Heart left ventricle (tissue), 13 donors: ENCODE results near the gene GSG1L2.

ENCODE experiments used
- POLR2A ChIP-seq, 2 donors: fragments of 450-650 bp; IDR thresholded peaks; one replicate each; pipeline ENCODE4 v1.6.1; 2017; ENCODE audit warnings: antibody characterized with exemption in 2 of 2, mild to moderate bottlenecking in 2 of 2, moderate library complexity in 2 of 2
- TF ChIP-seq, protein P1 (sequence below), 12 donors: fragments of 200-600 bp; sonication (generic) in 4 of 12; IDR thresholded peaks; one replicate each; pipeline versions ENCODE4 v1.5.0 to v1.8.0; 2018 to 2022; ENCODE audit warnings: antibody characterized with exemption in 12 of 12, mild to moderate bottlenecking in 5 of 12
- donor health status: ischemic (EF 13 %, LVEDD 7.1; RV severe dilation, severe dysfunction).
- donor health status: DM: no; HTN: yes; CAD: no.
- donor health status: DM: no; HTN: no; CAD: no.
- donor health status: ischemic (EF 25% LVEDD 6.9; RV normal size, moderate dysfunction).
- donor health status: ischemic (EF 25% LVEDD 5.7; RV mildly dilated, moderate dysfunction).
- donor health status: ischemic (EF 35%, LVEDD 5.7; RV mildly dilated, moderate dysfunction).
- donor health status: nonischemic (EF 11% LVEDD 7.7; RV severe dilation, severe dysfunction).
- donor health status: DM: yes; HTN: yes; CAD: no.
- donor health status: PGD.
- donor health status: ischemic (EF 29% LVEDD 5.4; RV normal size, mild dysfunction).
- donor health status: nonischemic (EF 23%, LVEDD 6.1; RV moderate dilation, normal function).

DNA sequence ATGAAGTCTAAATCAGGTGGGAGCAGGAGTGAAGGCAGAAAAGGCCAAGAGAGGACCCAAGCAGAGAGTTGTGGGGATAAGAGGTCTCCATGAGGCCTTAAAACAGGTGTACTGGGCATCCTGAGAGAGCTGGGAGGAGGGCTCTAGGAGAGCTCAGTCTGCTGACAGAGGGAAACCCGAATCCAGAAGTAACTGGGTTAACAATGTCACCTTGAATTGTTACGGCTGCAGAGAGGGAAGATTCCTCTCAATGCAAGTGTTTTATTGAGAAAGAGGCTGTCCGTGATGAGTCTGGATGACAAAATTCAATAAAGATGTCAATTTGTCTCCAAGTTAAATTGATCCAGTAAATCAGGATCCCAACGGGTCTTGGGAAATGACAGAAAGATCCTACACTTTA, 38.8 kb downstream of the GSG1L2 start:
- TF ChIP-seq, protein P1, sequence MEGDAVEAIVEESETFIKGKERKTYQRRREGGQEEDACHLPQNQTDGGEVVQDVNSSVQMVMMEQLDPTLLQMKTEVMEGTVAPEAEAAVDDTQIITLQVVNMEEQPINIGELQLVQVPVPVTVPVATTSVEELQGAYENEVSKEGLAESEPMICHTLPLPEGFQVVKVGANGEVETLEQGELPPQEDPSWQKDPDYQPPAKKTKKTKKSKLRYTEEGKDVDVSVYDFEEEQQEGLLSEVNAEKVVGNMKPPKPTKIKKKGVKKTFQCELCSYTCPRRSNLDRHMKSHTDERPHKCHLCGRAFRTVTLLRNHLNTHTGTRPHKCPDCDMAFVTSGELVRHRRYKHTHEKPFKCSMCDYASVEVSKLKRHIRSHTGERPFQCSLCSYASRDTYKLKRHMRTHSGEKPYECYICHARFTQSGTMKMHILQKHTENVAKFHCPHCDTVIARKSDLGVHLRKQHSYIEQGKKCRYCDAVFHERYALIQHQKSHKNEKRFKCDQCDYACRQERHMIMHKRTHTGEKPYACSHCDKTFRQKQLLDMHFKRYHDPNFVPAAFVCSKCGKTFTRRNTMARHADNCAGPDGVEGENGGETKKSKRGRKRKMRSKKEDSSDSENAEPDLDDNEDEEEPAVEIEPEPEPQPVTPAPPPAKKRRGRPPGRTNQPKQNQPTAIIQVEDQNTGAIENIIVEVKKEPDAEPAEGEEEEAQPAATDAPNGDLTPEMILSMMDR (IDR thresholded peaks at IDR 0.05) = no peak
- no peak for TF ChIP-seq POLR2A (IDR thresholded peaks at IDR 0.05)
